Measurements from ENCODE around the gene MRPS6.

Gene MRPS6

DNA sequence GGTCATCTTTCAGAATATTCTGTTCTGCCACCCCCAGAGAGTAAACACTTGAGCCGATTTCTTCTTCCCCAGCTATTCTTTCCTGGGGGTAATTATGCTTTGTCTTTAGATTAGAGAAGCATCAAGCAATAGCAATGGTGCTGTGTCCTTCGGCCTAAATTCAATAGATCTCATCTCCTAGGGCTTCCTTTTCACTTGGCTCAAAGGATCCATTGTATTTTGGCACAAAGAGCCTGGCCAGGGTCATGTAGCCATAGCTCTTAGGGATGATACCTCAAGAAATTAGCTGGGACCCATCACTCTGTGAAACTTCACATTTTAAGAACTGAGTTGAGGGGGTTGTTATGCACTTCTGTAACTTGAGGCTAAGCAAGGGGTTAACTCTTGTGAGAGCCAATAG is 27.0 kb downstream of the MRPS6 start:
- DNase-seq (ENCODE audit: low read depth, low spot score), result no peak

DNA sequence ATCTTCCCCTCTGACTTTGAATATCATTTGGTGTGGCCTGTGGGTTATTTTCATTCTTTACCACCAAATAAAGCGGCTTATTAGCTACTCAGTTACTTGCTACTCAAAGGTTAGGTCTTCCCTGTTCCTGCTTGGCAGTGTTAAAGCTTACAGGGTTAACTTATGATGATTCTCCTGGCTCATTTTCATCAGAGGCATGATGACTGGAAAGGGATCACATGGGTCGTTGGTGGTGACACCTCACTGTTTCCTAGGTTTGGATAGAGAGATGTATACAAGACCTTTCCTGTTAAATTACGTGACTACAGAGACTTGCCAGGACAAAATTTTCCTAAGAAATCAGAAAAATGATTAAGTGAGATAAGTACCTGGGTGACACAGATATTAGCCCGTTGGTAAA is 27.4 kb downstream of the MRPS6 start:
- DNase-seq (ENCODE audit: low read depth, low spot score), result no peak

DNA sequence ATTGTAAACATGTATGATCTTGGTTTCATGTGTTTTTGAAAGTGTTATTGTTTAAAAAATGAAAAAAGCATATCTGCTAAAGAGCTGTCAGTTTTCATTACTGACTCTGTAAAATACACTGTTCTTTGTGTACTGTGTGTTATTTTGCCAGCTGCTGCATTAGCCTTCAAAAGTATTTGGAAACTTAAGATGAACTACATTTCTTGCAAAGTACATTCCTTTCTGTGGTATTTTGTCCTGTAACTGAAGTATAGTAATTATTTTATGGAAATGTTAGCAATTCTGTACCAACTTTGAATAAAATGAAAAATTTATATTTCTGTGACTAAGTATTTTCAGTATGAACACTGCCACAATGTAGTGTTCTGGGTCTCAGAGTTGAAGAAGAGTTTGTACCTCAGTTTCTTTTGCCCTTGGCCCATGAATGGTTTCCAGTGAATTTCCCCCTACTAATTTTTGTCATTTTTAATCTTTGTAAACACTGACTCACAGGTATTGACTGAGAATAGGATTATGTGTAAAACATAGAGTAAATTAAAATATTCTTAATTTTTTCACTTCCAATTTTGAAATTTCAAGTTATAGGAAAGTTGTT is 32.7 kb downstream of the MRPS6 start:
- no peak for DNase-seq (ENCODE audit: low read depth, low spot score)

DNA sequence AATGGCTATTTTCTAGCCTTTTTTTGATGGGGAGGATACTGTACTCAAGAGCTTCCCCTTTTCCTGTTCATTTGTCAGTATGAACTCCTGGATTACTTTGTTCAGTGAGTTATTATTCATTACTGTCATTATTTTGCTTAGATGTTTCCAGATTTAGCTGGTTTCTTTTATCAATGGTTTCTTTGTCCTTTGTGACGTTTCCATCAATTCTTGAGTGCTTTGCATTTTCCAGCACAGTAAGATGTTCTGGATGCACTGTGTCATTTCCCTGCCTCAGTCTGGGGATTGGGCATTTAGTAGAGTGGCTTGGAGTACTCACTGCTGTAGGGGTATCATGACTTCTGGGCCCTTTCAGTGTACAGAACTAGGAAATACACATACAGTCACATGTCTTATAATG is 34.2 kb downstream of the MRPS6 start:
- DNase-seq (ENCODE audit: low read depth, low spot score), result no peak

DNA sequence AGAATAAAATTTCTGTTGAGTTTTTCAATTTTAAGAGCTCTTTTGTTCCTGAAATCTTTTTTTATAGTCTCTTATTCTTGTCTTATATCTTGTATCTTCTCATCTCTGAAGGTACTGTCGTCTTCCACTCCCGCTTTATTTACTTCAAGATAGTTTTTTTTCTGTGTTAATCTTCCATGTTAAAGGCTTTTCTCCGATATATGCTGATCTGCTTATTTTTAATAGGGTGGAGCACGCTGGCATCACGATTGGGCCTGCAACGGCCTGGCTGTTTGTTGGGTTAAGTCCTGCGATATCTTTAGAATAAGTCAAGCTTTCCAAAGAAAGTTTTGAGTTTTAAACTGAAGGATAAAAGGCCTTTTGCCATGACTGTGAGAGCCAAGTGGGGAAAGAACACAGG is 35.7 kb downstream of the MRPS6 start:
- DNase-seq (ENCODE audit: low read depth, low spot score), result no peak

DNA sequence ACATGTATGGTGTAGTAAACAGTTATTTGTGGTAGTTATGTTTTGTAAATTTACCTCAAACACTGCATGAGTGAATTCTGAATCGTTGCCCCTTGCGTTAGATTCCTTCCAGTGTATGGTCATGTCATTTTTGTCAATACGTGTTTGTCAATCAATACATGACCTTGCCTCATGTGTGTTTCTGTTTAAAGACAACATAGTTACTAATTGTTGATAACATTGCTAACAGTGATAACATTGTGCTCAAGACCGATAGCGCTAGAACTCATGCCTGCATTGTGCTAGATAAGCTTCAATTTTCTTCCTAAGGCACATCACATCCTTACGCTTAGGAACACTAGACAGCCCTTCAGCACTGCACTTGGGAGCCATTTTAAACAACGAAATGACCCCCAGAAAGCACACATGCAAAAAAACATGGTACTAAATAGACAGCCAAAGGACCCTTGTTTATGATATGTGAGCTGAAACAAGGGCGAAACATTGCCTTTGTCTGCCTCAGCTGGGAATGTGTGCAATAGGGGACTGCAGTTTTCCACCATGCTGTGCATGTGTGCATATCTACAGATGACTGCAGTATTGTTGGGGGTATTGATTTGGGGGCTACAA is 37.3 kb downstream of the MRPS6 start:
- no peak for DNase-seq (ENCODE audit: low read depth, low spot score)

DNA sequence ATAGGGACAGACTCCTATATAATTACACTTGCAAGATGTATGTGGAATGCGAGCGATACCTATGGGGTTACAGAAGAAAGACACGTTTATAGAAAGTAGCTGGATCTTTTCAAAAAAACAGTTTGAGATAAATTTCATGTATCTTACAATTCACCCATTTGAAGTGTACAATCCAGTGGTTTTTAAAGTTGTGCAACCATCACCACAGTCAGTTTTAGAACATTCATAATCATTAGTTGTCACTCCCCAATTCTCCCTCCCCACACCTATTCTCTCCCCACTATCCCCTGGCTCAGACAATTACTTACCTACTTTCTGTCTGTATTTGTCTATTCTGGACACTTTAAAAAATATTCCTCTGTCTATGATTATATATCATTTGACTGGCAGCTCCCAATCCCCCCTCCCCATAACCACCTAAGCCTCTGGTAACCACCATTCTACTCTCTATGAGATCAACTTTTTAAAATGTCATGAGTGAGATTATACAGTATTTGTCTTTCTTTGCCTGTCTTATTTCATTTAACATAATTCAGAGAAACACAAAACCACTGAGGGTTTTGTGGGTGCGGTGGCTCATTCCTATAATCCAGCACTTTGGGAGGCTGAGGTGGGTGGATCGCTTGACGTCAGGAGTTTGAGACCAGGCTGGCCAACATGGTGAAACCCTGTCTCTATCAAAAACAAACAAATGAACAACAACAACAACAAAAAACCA is 39.1 kb downstream of the MRPS6 start:
- DNase-seq (ENCODE audit: low read depth, low spot score), result no peak

DNA sequence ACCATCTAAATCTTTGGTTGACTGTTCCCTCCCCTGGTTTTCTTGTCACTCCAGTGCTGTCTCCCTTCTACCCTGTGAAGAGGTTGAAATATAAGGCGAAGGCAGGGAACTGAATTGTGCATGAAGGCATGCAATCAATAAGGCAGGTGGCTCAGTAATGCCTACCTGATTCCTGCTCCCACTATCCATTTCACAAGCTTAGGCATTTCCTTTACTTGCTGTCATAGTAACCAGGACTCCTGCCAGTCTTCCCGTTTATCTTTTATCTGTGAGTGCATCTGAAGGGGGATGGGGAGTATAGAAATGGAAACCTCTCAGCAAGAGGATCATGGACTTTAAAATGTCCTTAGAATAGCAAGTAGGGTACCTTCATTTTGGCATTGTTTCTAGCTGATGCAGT is 40.5 kb downstream of the MRPS6 start:
- no peak for DNase-seq (ENCODE audit: low read depth, low spot score)

DNA sequence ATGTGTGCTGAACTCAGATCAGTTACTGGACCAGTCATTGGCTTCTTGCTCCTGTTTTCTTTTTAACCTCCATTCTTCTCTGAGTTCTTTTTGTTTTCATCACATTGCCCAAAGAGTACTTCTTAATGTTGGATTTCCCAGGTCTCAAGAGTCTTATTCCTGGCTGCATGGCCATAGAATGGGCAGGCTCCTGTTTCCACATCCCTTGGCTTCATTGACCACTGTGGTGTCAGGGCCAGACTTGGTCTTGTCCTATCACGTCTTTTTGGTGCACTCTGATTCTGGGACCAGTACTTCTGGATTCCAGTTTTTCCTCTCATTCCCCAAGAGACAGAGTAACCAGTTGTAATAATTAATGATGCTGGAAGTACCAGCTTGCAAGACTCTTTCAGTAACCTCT is 41.8 kb downstream of the MRPS6 start:
- DNase-seq (ENCODE audit: low read depth, low spot score), result no peak

DNA sequence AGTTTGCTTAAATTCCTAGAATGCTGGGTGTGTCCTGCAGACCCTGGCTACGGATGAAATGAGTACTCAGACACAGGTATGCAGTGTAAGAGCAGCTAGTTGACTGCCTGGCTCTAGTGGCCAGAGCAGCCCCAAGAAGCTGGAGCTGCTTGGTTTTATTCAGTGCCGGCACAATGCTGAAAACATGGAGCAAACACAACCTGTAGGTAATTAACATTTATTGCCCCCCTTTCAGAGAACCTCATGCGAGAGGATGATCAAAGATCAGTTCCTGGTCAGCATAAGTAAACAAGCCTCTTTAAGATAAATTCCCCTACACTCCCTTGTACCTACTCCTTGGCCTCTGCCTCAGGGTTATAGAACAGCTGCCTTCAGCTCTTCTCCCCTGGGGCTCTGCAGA is 43.2 kb downstream of the MRPS6 start:
- DNase-seq (ENCODE audit: low read depth, low spot score), result peak; percentile 25

DNA sequence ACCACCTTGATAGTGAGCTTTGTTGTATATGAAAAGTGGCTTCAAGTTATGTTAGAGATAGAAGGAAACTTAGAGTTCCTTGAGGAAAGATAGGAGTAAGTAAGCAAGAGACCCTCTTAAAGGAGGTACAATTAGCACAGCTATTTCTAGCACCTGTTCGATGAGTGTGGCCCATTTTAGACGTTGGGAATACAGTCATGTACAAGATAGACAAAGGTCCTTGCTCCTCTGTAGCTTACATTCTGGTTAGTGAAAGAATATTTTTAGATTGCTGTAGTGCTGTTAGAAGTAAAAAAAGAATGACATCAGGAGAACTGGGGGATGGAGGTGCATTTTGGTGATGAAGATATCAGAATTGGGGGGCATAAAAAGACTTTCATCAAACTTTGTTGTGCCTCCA is 47.5 kb downstream of the MRPS6 start:
- DNase-seq (ENCODE audit: low read depth, low spot score), result no peak

DNA sequence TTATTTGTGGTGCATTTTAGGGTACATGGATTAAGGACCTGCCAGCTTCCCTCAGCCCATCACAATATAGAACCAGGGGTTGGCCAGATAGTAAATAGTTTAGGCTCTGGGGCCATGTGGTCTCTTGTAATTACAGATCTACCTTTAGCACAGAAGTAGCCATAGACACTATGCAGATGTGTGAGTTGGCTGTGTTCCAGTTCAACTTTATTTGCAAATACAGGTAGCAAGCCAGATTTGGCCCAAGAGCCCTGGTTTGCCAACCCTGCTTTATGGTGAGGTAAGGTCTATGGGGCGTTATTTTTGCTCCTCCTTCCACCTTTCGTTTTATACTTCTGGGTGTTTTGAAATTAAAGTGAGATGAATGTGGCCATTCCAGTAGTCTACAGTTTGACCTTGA is 48.7 kb downstream of the MRPS6 start:
- DNase-seq (ENCODE audit: low read depth, low spot score), result no peak

DNA sequence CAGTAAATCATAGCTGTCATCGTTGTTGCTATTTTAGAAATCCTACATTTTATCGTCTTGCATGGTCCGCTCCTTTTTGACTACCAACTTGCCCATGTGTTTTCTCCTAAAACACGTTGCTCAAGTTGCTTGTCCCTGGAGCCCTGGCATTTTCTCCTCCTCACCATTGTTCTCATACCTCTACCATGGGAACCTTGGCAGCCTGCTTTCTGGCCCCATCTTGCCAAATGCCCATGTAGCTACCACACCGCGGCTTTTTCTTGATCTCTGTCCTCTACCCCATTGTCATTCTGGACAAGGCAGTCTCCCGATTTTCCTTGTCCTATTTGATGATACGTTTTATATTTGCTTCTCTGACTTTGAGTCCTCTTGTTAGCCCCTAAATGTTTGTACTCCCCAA is 50.2 kb downstream of the MRPS6 start:
- DNase-seq (ENCODE audit: low read depth, low spot score), result no peak

DNA sequence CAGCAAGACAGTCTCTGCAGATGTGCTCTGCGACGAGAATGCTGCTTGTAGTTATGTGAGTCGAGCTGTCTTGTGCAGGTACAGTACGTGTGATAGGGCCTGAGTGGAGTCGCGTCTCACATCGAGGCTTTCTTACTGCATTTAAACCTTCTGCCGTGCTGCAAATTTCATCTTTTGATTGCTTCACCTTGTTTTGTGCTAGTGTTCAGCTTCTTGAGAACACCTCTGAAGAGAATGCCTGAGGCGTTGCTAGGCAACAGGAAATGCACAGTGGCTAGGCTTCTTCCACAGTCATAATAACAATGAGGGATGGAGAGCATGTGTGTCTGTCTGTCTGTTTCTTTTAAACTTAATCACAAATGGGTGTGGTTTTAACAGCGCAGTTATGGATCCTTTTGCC is 52.9 kb downstream of the MRPS6 start:
- peak; percentile 26 for DNase-seq (ENCODE audit: low read depth, low spot score)

DNA sequence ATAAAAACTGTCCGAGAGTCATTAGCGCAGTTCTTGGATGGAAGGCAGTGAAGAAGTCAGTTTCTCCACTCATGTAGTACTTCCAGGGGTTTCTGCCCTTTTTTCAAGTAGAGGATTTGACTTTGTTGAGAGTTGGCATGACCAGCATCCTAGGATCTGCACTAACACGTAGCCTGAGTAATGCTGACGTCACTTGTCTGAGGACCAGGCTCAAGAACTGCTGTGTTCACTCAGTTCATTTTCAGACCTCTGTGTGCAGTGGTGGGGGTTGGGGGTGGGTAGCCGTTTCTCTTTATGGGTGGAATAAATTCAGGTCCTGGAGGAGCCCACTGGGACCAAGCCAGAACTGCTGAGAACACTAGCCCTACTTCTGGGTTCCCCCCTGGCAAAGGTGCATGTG is 53.3 kb downstream of the MRPS6 start:
- DNase-seq (ENCODE audit: low read depth, low spot score), result no peak

DNA sequence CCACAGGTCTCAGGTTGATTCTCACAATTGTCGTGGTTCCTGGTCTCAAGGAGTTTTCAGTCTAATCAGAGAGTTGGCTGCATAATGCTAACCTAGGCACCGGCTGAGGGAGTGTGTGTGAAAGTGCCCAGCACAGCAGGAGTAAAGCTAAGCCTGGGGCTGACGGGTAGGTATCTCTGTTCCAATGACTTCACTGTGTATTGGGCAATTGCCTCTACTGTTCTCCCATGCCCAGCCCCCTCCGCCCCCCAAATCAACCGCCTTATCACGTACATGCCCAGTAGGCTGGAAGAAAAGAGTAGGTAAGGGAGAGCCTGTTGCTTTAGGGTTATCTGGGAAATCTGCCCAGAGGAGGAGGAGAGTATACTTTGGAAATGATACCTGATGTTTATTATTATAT is 54.7 kb downstream of the MRPS6 start:
- peak; percentile 27 for DNase-seq (ENCODE audit: low read depth, low spot score)

DNA sequence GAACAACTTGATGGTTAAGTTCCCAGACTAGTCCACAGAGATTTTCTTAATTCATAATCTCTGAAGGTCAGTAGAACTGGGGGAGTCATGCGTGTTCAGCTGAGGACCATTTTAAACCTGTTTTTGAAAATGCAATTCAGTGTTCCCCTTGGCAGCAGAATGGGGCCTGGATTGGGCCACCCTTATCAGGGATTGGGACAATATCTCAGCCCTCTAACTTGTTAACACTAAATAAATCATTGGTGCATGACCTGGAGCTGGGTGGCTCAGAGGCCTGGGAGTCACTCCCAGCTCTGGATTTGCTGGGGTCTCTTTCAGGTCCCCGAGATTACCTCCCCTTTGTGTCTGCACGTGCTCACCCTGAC is 55.3 kb downstream of the MRPS6 start:
- no peak for DNase-seq (ENCODE audit: low read depth, low spot score)

DNA sequence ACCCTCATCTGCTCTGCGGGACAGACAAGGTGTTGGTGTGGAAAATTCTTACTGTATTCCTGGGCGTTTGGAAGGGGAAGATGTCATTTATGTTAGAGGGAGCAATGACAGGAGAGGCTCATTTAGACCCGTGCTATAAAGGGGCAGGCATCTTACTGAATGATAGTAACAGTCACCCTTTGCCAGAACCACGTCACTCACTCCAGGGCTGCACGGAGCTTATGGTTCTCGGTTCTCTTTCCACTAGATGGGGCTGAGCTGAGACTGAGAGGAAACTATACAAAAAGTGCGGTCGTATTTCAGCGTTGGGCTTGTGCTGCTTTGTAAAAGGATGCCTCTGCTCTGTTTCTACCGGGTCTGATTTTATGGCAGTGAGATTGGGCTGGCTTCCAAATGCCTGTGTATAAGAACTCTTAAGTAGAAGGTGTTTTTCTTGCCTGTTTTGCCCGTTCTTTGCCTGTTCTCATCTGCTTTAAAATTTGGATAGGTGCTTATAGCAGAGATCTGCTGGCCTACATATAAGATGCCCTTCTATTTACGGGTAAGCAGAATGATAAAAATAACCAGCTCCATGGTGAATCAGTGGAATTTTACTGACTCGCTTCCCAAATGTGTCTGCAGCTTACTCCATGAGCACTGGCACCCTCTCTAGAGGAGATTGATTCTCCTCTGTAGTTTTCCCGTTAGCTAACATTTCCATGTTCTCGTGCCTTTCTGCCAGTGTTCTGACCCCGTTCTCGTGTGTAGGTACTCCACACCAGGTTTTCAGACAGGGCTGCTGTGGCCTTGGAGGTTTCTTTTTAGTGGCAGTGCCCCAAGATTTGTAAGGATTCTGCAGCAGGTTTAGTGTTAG is 55.9 kb downstream of the MRPS6 start:
- peak; percentile 83 for DNase-seq (ENCODE audit: low read depth, low spot score)

DNA sequence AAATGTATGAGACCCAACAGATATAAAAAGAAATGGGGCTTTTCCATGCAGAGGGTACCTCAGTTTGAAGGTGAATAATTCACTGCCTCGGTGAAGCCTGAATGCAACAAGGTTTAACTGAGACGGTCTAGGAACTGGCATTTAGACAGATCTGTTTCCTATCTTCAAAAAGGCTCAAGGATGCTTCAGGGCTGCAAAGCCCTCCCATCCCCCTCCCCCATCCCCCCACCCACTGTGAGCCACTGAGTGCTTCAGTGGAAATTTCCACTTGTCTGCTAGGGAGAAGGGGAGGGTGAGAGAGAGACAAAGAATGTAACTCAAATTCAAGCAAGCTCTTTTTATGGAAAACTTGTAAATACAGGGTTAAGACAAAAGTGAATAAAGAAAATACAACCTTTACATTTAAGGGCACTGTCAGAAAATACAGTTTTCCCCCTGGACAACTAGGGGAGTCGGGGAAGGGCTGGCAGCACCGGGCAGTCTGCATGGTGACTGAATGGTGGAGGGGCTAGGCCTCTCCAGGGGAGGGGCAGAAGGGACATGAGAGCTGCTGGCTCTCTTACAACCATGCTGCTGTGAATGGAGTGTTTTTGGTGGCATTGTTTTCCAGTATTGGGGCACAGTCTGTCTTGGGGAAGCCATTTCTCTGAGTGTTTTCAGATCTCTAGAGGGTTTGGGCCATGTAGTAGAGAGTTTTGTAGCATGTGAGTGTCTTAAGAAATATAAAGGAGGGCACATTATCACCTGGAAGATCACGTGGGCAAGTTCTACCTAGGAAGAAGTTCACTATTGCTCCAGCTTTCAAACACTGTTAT is 56.7 kb downstream of the MRPS6 start:
- peak; percentile 50 for DNase-seq (ENCODE audit: low read depth, low spot score)

DNA sequence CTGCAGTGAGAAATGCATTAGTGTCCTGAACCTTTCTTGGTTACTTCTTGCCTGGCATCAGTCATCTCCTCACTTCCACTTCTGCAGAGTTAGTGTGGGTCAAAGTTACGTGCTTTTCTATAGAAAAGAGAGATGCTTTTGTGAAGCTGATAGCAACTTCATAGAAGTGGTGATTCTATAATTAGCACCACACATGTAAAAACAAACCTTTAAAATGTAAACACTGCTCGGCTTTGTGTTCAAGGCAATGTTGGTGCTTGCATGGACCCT is 57.3 kb downstream of the MRPS6 start:
- no peak for DNase-seq (ENCODE audit: low read depth, low spot score)

DNA sequence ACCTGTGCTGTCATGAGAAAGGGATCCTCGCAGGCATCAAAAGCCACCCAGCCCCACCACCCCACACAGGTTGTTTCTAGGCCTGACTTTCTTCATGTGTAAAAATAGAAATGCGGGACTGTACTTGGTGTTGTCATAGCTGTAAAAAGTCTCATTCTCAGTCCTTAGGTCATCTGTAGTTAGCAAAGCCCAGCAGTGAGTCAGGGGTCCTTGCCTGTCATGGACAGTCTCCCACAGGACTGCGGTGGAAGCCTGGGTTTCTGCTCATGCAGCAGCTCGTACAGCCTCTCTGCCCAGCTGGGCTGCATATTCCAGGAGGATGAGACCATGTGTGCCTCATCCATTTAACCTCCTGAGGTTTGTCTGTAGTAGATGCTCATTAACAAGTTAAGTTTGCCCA is 58.2 kb downstream of the MRPS6 start:
- no peak for DNase-seq (ENCODE audit: low read depth, low spot score)

DNA sequence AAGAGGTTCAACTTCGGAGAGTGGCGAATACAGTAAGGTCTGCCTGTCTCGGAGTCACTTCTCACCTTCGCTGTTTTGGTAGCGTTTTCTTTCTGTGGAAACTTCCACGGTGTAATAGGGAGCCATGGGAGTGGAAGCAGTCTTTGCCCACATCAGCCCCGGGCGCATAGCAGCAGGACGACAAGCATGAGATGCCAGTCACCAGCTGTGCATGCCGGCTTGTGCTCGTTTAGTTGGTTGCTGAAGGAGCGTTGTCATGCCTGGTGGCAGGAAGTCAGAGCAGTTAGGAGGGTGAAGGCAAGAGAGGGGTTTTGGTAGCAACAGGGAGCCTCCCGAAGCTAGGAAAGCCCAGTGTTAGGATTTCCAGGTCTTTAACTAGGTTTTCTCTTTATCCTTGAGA is 58.8 kb downstream of the MRPS6 start:
- DNase-seq (ENCODE audit: low read depth, low spot score), result no peak
